HUES48 (cell line): ENCODE results near the gene GLRA2.

Experiments
- H3K27ac ChIP-seq: one replicate; pipeline ENCODE4 v1.7.0; 2013; ENCODE audit warnings: low read depth, low read length, inconsistent platforms
- H3K27me3 ChIP-seq: 2 replicates; pipeline ENCODE4 v1.6.1; 2013; ENCODE audit warnings: mild to moderate bottlenecking, low read length; ENCODE audit not compliant: control insufficient read depth, insufficient read depth
- H3K36me3 ChIP-seq: 2 replicates; pipeline ENCODE4 v1.6.1; 2013; ENCODE audit warnings: low read length; ENCODE audit not compliant: control insufficient read depth, insufficient read depth
- H3K4me1 ChIP-seq: 2 replicates; pipeline ENCODE4 v1.6.1; 2013; ENCODE audit warnings: mild to moderate bottlenecking, low read length; ENCODE audit not compliant: control insufficient read depth, insufficient read depth
- H3K4me3 ChIP-seq: 2 replicates; pipeline ENCODE4 v1.5.1; 2013; ENCODE audit warnings: mild to moderate bottlenecking, low read depth, low read length
- H3K9ac ChIP-seq: 2 replicates; pipeline ENCODE4 v1.6.1; 2013; ENCODE audit warnings: mild to moderate bottlenecking, low read depth, low read length, moderate library complexity
- H3K9me3 ChIP-seq: 2 replicates; pipeline ENCODE4 v1.6.1; 2013; ENCODE audit warnings: low read length; ENCODE audit not compliant: control insufficient read depth, insufficient read depth

Gene GLRA2

GRCh38 chrX:14697451-14697850 is 168.1 kb downstream of the GLRA2 start:
- Histone ChIP-seq H3K4me3 (no peak overlapping the region), H3K27ac (no peak overlapping the region), H3K27me3 (no peaks in the 10 kb centered on the region), H3K9ac (no peak overlapping the region), H3K4me1 (no peaks in the 10 kb centered on the region), H3K9me3 (no peaks in the 10 kb centered on the region), H3K36me3 (no peaks in the 10 kb centered on the region)

- Histone ChIP-seq H3K9me3 (no peaks in the 10 kb centered on the region), H3K27me3 (no peaks in the 10 kb centered on the region), H3K4me3 (no peak overlapping the region), H3K4me1 (no peaks in the 10 kb centered on the region), H3K36me3 (no peaks in the 10 kb centered on the region), H3K9ac (no peak overlapping the region), H3K27ac (no peak overlapping the region)
Measured at GRCh38 chrX:14698790-14699189, 169.5 kb downstream of the GLRA2 start.

- H3K27me3 ChIP-seq: no peaks in the 10 kb centered on the region; the same call in 1 of the 2 replicates
- H3K9ac ChIP-seq: no peak overlapping the region
- no peak overlapping the region for H3K27ac ChIP-seq
- H3K4me1 ChIP-seq: no peaks in the 10 kb centered on the region
- H3K36me3 ChIP-seq: no peaks in the 10 kb centered on the region
- no peaks in the 10 kb centered on the region for H3K9me3 ChIP-seq
- no peak overlapping the region for H3K4me3 ChIP-seq
Measured at GRCh38 chrX:14700982-14701381, 171.6 kb downstream of the GLRA2 start.

- H3K9me3 ChIP-seq: no peaks in the 10 kb centered on the region
- H3K4me3 ChIP-seq: no peak overlapping the region
- no peaks in the 10 kb centered on the region for H3K36me3 ChIP-seq
- H3K9ac ChIP-seq: no peak overlapping the region
- no peak overlapping the region for H3K27ac ChIP-seq
- H3K4me1 ChIP-seq: no peaks in the 10 kb centered on the region
- no peaks in the 10 kb centered on the region; the same call in 1 of the 2 replicates for H3K27me3 ChIP-seq
Measured at GRCh38 chrX:14702145-14702544, 172.8 kb downstream of the GLRA2 start.

- Histone ChIP-seq H3K9me3 (no peaks in the 10 kb centered on the region), H3K4me1 (no peaks in the 10 kb centered on the region), H3K4me3 (no peak overlapping the region), H3K27ac (no peak overlapping the region), H3K9ac (no peak overlapping the region), H3K27me3 (no peaks in the 10 kb centered on the region), H3K36me3 (no peaks in the 10 kb centered on the region)
Measured at GRCh38 chrX:14712096-14712495, 182.8 kb downstream of the GLRA2 start.

GRCh38 chrX:14717949-14718348 is 188.6 kb downstream of the GLRA2 start:
- Histone ChIP-seq H3K4me1 (no peaks in the 10 kb centered on the region), H3K27me3 (no peaks in the 10 kb centered on the region), H3K4me3 (no peak overlapping the region), H3K36me3 (no peaks in the 10 kb centered on the region), H3K9me3 (no peaks in the 10 kb centered on the region), H3K9ac (no peak overlapping the region), H3K27ac (no peak overlapping the region)

- no peak overlapping the region for H3K4me3 ChIP-seq
- no peaks in the 10 kb centered on the region for H3K9me3 ChIP-seq
- no peaks in the 10 kb centered on the region for H3K4me1 ChIP-seq
- no peaks in the 10 kb centered on the region for H3K36me3 ChIP-seq
- H3K27ac ChIP-seq: no peak overlapping the region
- H3K27me3 ChIP-seq: no peaks in the 10 kb centered on the region
- no peak overlapping the region for H3K9ac ChIP-seq
Measured at GRCh38 chrX:14718403-14718802, 189.1 kb downstream of the GLRA2 start.

GRCh38 chrX:14729058-14729457 is 199.7 kb downstream of the GLRA2 start:
- no peak overlapping the region for H3K9ac ChIP-seq
- H3K36me3 ChIP-seq: no peaks in the 10 kb centered on the region
- no peaks in the 10 kb centered on the region for H3K4me1 ChIP-seq
- no peak overlapping the region for H3K4me3 ChIP-seq
- no peaks in the 10 kb centered on the region for H3K9me3 ChIP-seq
- H3K27me3 ChIP-seq: no peaks in the 10 kb centered on the region
- H3K27ac ChIP-seq: no peak overlapping the region

GRCh38 chrX:14738643-14739042 is 209.3 kb downstream of the GLRA2 start:
- H3K9ac ChIP-seq: no peak overlapping the region
- H3K4me1 ChIP-seq: peaks cover 10% of the 10 kb centered on the region
- H3K27me3 ChIP-seq: no peaks in the 10 kb centered on the region; the same call in 1 of the 2 replicates
- no peaks in the 10 kb centered on the region for H3K36me3 ChIP-seq
- H3K4me3 ChIP-seq: no peak overlapping the region
- H3K27ac ChIP-seq: no peak overlapping the region
- H3K9me3 ChIP-seq: no peaks in the 10 kb centered on the region

- Histone ChIP-seq H3K27me3 (no peaks in the 10 kb centered on the region), H3K4me3 (no peak overlapping the region), H3K36me3 (no peaks in the 10 kb centered on the region), H3K4me1 (peaks cover 7% of the 10 kb centered on the region), H3K27ac (no peak overlapping the region), H3K9ac (no peak overlapping the region), H3K9me3 (no peaks in the 10 kb centered on the region)
Measured at GRCh38 chrX:14753441-14753840, 224.1 kb downstream of the GLRA2 start.

GRCh38 chrX:14758029-14758491 is 228.7 kb downstream of the GLRA2 start:
- H3K9me3 ChIP-seq: no peaks in the 10 kb centered on the region
- H3K9ac ChIP-seq: no peak overlapping the region
- H3K4me1 ChIP-seq: peaks cover 8% of the 10 kb centered on the region
- no peak overlapping the region for H3K4me3 ChIP-seq
- H3K27ac ChIP-seq: no peak overlapping the region
- no peaks in the 10 kb centered on the region for H3K27me3 ChIP-seq
- no peaks in the 10 kb centered on the region for H3K36me3 ChIP-seq

GRCh38 chrX:14775416-14775815 is 246.1 kb downstream of the GLRA2 start:
- H3K9ac ChIP-seq: no peak overlapping the region
- no peak overlapping the region for H3K27ac ChIP-seq
- 0 out of 2 replicates have a peak, but pooled peaks cover 7% of the 10 kb centered on the region for H3K9me3 ChIP-seq
- no peaks in the 10 kb centered on the region for H3K4me1 ChIP-seq
- H3K27me3 ChIP-seq: no peaks in the 10 kb centered on the region
- H3K36me3 ChIP-seq: no peaks in the 10 kb centered on the region
- H3K4me3 ChIP-seq: no peak overlapping the region
